Activated CD4-positive, alpha-beta T cell treated with anti-CD3 and anti-CD28 coated beads for 1 hour (primary cell): ENCODE results near the gene MSI1.

Experiments
- DNase-seq: peaks from one replicate; pipeline ENCODE4 v3.0.0-alpha.2; 2020

The MSI1 gene

DNA sequence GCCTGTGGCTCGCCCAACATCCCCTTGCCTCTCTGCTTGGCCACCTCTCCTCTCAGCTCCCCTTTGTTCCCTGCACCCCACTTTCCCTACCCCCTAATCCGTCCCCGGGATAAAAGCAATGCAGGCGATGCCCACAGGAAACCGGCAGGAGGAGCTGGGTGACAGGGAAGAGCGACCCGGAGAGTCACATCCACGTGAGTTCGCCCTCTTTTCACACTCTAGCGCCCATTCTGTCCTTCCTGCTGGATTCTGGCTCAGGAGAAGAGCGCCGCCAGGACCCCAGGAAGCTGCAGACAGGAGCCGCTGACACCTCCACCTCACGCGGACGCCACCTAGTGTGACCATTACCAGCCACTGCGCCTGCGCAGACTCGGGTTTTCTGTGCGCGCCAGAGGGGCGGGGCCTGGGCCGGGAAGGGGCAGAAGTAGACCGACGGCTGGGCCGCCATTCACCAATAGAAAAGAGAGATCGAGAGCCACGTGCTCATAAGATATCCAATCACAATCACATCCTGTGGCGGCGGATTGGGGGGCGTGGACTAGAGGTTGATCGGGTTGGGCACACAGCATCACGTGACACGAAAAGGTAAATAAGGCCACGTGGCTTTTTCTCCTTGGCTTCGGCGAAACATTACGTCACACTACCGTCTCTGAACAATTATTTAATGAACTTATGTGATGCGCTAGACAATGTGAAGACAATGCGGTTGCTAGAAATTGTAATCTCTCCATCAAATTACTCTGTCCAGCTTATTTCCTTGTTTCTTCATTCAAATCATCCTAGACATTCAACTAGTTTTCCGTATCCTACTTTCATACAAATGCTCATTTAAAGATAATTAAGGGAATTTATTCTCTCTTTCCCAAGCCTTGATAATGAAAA lies 51.5 kb downstream of the MSI1 start:
- DNase-seq: peak; percentile 100

GRCh38 chr12:120316798-120317223 lies 52.2 kb downstream of the MSI1 start:
- no peak for DNase-seq

GRCh38 chr12:120314220-120314619 lies 54.7 kb downstream of the MSI1 start:
- no peak for DNase-seq

DNA sequence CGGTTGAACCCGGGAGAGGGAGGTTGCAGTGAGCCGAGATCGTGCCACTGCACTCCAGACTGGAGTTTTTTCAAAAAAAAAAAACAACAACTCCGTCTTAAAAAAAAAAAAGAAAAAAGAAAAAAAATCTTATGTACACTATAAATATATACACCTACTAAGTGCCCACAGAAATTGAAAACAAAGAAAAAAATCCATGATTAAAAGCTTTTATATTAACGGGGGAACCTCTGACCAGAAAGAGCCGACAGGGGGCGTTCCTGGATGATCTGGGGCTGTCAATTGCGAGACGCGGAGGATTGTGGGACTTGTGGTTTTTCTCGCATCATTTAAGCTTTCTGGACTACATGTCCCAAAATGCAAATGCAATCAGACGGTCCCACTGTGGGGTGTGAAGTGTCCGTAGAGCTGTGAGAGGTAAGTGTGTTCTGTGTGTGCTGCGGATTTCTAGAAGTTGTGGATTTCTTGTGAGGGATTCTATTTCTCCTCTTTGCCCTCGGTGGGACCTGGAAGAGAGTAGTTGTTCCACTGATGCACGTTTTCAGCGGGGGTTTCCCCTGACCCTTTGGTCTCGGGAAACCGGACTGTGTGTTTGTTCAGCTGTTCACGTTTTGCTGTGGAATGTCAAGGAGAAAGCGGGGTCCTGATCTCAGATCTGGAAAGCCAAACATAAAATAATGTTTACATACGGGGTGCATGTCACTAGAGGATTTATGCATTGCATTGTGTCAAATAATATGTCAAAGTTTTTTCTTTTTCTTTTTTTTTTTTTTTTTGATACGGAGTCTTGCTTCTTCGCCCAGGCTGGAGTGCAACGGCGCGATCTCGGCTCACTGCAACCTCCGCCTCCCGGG lies 66.8 kb downstream of the MSI1 start, which contains the start of gene SIRT4:
Gene SIRT4 (plus strand): TSS at position 360 of the 854 bp plus-strand sequence. CDS start 1,241 bp downstream, outside the sequence.
- DNase-seq: peak; percentile 76

- DNase-seq: peak; percentile 66
Measured at GRCh38 chr12:120292661-120293531, 76.1 kb downstream of the MSI1 start, which contains the start of gene RNU4-1. RNU4-1 (minus strand) TSS chr12:120293237.

DNA sequence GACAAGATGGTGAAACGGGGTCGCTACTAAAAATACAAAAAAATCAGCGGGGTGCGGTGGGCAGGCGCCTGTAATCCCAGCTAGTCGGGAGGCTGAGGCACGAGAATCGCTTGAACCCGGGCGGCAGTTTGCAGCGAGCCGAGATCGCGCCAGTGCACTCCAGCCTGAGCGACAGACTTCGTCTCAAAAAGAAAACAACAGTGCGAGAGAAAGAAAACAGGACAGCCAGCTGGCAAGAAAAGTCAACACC lies 76.6 kb downstream of the MSI1 start:
- no peak for DNase-seq
